Measurements from ENCODE around the gene TMCO6. TPM values are rescaled to one million over a fixed set of nuclear protein-coding genes. Genes with fewer than 3 reads are reported as not detected.

Gene TMCO6
- total and polyA plus RNA-seq, 9 of the 15 experiments (the other 6 are each of a cell fraction or from before 2014, with no cell fraction given), result 3.4 to 46.4 (median 16.7) TPM

DNA sequence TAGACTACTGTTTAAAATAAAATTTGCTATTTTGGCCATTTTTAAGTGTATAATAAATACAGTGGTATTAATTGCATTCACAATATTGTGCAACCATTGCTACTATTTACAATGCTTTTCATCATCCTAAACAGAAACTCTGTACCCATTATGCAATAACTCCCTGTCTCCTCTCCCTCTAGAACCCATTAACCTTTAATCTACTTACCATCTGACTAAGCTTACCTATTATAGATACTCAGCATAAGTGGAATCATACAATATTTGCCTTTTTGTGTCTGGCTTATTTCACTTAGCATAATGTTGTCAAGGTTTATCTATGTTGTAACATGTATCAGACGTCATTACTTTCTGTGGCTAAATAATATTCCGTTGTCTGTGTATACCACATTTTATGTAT lies 32.2 kb upstream of the TMCO6 start (continued):
- no peak for TF ChIP-seq ATF7 (IDR thresholded peaks at IDR 0.05)
- TF ChIP-seq THRAP3 (IDR thresholded peaks at IDR 0.05; ENCODE audit: borderline replicate concordance), result no peak
- no peak for TF ChIP-seq ZC3H11A (IDR thresholded peaks at IDR 0.05; ENCODE audit: low read depth, low read length)

DNA sequence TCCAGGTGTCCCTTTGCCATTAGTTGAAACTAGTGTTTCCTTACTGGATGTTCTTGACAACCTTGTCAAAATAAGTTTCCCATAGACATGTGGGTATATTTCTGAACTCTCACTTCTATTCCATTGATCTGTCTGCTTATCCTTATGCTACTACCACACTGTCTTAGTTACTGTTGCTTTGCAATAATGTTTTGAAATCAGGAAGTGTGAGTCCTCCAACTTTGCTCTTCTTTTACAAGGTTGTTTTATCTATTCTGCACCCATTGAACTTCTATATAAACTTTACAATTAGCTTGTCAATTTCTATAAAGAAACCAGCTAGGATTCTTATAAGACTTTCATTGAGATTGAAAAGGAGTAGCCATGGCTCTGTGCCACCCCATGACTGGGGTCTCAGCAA lies 30.5 kb upstream of the TMCO6 start:
- Histone ChIP-seq H3K9me3 (replicated peaks; ENCODE audit: control insufficient read depth, insufficient read depth, low read depth, low read length) (peaks cover 15% of the 10 kb centered on the region), H3K9me1 (ENCODE audit: control insufficient read depth, insufficient read depth, low read length) (no peaks in the 10 kb centered on the region), H2AFZ (ENCODE audit: low read depth, low read length) (no peak overlapping the region), H3K4me1 (replicated peaks in 1 of 2; ENCODE audit: control insufficient read depth in 2 of 2, insufficient read depth in 2 of 2, low read length in 2 of 2) (peaks cover 7 to 8% of the 10 kb centered on the region in 2 experiments; a peak in 3 of 5 replicates), H3K36me3 (ENCODE audit: control insufficient read depth, insufficient read depth, low read length) (no peaks in the 10 kb centered on the region), H3K4me2 (ENCODE audit: insufficient read depth, low read length) (no peak overlapping the region), H3K27ac (ENCODE audit: extremely low read depth, low read depth, low read length) (no peak overlapping the region), H3K79me2 (ENCODE audit: control insufficient read depth, insufficient read depth, low read length) (no peaks in the 10 kb centered on the region), H3K27me3 (ENCODE audit: control insufficient read depth in 2 of 2, insufficient read depth in 2 of 2, low read length in 2 of 2) (no peaks in the 10 kb centered on the region), H4K20me1 (replicated peaks; ENCODE audit: control insufficient read depth, insufficient read depth, low read length) (no peaks in the 10 kb centered on the region), H3K9ac (ENCODE audit: insufficient read depth in 1 of 2, low read depth in 2 of 2, low read length in 2 of 2) (no peak overlapping the region), H3K4me3 (no peak overlapping the region)
- intact Hi-C loops (cut with micrococcal nuclease) (no loop called here), in situ Hi-C loops (cut with MboI) (no loop called here)
- no peak for ATAC-seq
- ChIA-PET POLR2A (no interaction called here), CTCF (ENCODE audit: low intra/inter-chr PET ratio) (no interaction called here)
- TF ChIP-seq PRPF4 (IDR thresholded peaks at IDR 0.05; ENCODE audit: insufficient read depth, low read depth, low read length, poor library complexity, severe bottlenecking) (no peak), RBM39 (optimal IDR thresholded peaks at IDR 0.05; ENCODE audit: low read depth, low read length) (no peak)
- no peak for FAIRE-seq
- BruUV-seq (replicated peaks), result no TSS peak
- no peak for DNase-seq (ENCODE audit: extremely low read depth in 1 of 4, low spot score in 3 of 4)

DNA sequence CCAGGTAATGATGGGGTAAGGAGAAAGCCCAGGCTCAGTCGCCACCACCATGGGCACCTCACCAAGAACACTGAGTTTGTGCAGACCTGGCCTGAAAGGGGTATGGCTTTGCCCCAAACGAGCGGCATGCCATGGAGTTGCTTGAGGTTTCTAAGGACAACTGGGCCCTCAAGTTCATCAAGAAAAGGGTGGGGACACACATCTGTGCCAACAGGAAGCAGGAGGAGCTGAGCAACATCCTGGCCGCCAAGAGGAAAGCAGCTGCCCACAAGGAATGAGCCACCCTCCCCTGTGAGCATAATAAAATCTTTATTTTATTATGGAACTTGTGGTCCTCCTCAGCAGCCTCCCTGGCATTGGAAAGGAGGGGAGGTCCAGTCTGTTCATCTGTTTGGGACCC lies 30.1 kb upstream of the TMCO6 start:
- no peaks in the 10 kb centered on the region for H3K9me1 ChIP-seq (ENCODE audit: control insufficient read depth, insufficient read depth, low read length)
- peaks cover 15% of the 10 kb centered on the region for H3K9me3 ChIP-seq (replicated peaks; ENCODE audit: control insufficient read depth, insufficient read depth, low read depth, low read length)
- ATAC-seq (no peak), DNase-seq (ENCODE audit: extremely low read depth in 1 of 4, low spot score in 3 of 4) (no peak), FAIRE-seq (no peak)
- ChIA-PET POLR2A (no interaction called here), CTCF (ENCODE audit: low intra/inter-chr PET ratio) (no interaction called here)
- no TSS peak for BruUV-seq (replicated peaks)
- H3K27me3 ChIP-seq (ENCODE audit: control insufficient read depth in 2 of 2, insufficient read depth in 2 of 2, low read length in 2 of 2), result no peaks in the 10 kb centered on the region
- no peak for TF ChIP-seq SRSF1 (IDR thresholded peaks at IDR 0.05; ENCODE audit: low read depth, low read length)
- WGBS (ENCODE audit: insufficient coverage, low coverage, missing lambda C conversion rate), result 38% methylated on average over 4 of the region's 4 CpGs
- no peak overlapping the region for H3K9ac ChIP-seq (ENCODE audit: insufficient read depth in 1 of 2, low read depth in 2 of 2, low read length in 2 of 2)
- H3K4me3 ChIP-seq, result no peak overlapping the region
- in situ Hi-C loops (cut with MboI), result no loop called here
- no peak overlapping the region for H3K27ac ChIP-seq (ENCODE audit: extremely low read depth, low read depth, low read length)
- no peak overlapping the region for H2AFZ ChIP-seq (ENCODE audit: low read depth, low read length)
- intact Hi-C loops (cut with micrococcal nuclease), result no loop called here
- no peaks in the 10 kb centered on the region for H3K79me2 ChIP-seq (ENCODE audit: control insufficient read depth, insufficient read depth, low read length)
- H3K4me1 ChIP-seq (replicated peaks in 1 of 2; ENCODE audit: control insufficient read depth in 2 of 2, insufficient read depth in 2 of 2, low read length in 2 of 2), result peaks cover 7 to 8% of the 10 kb centered on the region in 2 experiments; a peak in 3 of 5 replicates
- H3K36me3 ChIP-seq (ENCODE audit: control insufficient read depth, insufficient read depth, low read length), result no peaks in the 10 kb centered on the region
- H3K4me2 ChIP-seq (ENCODE audit: insufficient read depth, low read length), result no peak overlapping the region
- H4K20me1 ChIP-seq (replicated peaks; ENCODE audit: control insufficient read depth, insufficient read depth, low read length), result no peaks in the 10 kb centered on the region

Measured in K562 (cell line).